ENCODE data around the gene PSMD1.

PSMD1 gene

DNA sequence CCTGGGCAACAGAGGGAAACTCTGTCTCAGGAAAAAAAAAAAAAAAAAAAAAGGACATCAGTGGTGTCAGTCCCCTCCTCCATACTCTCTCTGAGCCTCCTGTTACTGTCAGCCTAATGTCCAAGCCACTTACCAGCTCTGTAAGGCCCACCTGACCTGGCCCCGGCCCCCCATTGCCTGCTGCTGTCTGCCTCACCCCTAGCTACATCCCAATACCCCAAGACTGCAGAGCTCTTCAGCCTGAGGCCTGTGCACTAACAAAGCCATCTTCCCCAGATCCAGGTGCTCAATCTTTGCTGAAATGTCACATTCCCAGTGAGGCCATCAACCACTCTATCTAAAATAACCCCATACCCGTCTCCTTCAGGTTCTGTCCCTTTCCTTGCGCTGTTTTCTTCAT, 147.5 kb downstream of the PSMD1 start:
- DNase-seq (ENCODE audit: low spot score): no peak

DNA sequence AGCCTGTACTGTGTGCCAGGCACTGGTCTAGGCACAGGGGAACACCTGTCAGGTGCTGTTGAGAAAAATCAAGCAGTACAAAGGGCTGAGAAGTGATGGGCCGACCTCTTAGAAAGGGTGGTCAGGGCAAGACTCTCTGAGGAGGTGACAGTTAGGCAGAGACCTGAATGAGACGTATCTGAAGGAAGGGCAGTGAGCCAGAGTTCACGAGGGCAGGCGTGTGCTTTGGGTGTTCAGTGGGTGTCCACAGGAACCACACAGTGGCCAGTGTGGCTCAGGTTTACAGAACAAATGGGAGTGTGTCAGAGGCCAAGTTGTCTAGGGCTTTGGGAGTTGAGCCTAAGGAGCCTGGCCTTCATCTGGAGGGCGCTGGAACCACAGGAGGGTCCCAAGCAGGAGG, 147.9 kb downstream of the PSMD1 start:
- DNase-seq (ENCODE audit: low spot score): no peak

DNA sequence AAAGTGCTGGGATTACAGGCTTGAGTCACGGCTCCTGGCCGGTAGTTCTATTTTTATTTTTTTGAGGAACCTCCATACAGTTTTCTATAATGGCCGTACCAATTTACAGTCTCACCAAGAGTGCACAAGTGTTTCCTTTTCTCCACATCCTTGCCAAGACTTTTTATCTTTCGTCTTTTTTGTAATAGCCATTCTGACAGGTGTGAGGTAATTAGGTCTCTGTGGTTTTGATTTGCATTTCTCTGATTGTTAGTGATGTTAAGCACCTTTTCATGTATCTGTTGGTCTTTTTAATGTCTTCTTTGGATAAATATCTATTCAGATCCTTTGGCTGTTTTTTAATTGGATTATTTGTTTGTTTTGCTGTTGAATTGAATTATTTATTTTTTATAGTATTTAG, 151.1 kb downstream of the PSMD1 start:
- no peak for DNase-seq (ENCODE audit: low spot score)

DNA sequence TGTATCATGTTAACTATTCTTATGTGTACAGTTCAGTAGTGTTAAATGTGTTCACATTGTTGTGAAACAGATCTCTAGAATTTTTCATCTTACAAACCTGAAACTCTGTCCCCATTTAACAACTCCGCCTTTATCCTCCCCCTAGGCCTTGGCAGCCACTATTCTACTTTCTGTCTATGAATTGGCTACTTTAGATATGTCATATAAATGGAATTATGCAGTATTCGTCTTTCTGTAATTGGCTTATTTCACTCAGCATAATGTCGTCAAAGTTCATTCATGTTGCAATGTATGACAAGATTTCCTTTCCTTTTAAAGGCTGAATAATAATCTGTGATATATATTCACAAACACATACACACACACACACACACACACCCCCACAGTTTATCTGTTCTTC, 154.1 kb downstream of the PSMD1 start:
- no peak for DNase-seq (ENCODE audit: low spot score)

DNA sequence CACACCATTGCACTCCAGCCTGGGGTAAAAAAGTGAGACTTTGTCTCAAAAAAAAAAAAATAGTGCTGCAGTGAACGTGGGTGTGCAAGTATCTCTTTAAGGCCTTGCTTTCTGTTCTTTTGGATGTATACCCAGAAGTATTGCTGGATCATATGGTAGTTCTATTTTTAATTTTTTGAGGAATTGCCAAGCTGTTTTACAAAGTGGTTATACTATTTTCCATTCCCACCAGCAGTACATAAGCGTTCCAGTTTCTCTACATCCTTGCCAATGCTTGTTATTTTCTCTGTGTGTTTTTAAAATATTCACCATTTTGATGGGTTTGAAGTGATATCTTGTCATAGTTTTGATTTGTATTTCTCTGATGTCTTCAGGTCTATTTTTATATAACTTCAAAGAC, 154.8 kb downstream of the PSMD1 start:
- DNase-seq (ENCODE audit: low spot score): no peak

- DNase-seq (ENCODE audit: low spot score): no peak
Observed at GRCh38 chr2:231212329-231212845, 155.7 kb downstream of the PSMD1 start.

- DNase-seq (ENCODE audit: low spot score): no peak
Observed at GRCh38 chr2:231213931-231214642, 157.4 kb downstream of the PSMD1 start.

DNA sequence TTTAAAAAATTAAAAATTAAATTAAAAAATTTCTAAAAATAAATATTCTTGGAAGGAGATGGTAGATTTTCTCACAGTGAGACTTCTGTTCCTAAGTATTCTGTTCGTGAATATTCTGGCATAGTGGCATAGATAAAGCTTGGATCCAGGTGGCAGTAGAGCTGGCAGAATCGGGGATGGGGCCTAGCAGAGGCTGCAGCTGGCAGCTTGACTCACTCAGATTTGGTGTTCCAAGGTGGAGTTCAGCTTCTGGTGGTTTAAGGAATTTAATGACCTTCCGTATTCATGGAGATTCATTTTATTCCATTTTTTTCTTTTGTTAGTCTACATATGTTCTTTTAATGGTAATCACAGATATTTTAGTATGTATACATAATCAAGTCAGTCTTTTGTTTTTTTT, 161.7 kb downstream of the PSMD1 start:
- no peak for DNase-seq (ENCODE audit: low spot score)

GRCh38 chr2:231219289-231219688, 162.6 kb downstream of the PSMD1 start:
- DNase-seq (ENCODE audit: low spot score): no peak

GRCh38 chr2:231221761-231222160, 165.1 kb downstream of the PSMD1 start:
- no peak for DNase-seq (ENCODE audit: low spot score)

Small RNA genes within 50 kb of the gene (small RNA-seq; reads per million reads assigned to genes)
- gene RNU1-93P: 0 reads per million in 2 experiments

Measured in SK-N-DZ (cell line).